ENCODE results near the gene VGLL4.

Gene VGLL4

GRCh38 chr3:11563159-11563864 lies 80.4 kb downstream of the VGLL4 start:
- no peak for DNase-seq

- DNase-seq: no peak
Measured at GRCh38 chr3:11562277-11562881, 81.3 kb downstream of the VGLL4 start.

GRCh38 chr3:11560746-11561145 lies 83.0 kb downstream of the VGLL4 start:
- DNase-seq: no peak

- DNase-seq: no peak
Measured at GRCh38 chr3:11559816-11560633, 83.7 kb downstream of the VGLL4 start.

- no peak for DNase-seq
Measured at GRCh38 chr3:11558918-11559815, 84.5 kb downstream of the VGLL4 start.

- no peak for DNase-seq
Measured at GRCh38 chr3:11558411-11558903, 85.3 kb downstream of the VGLL4 start.

GRCh38 chr3:11558002-11558401 lies 85.7 kb downstream of the VGLL4 start:
- no peak for DNase-seq

GRCh38 chr3:11556851-11557644 lies 86.7 kb downstream of the VGLL4 start:
- DNase-seq: no peak

GRCh38 chr3:11555881-11556633 lies 87.7 kb downstream of the VGLL4 start:
- DNase-seq: no peak

- no peak for DNase-seq
Measured at GRCh38 chr3:11555211-11555782, 88.4 kb downstream of the VGLL4 start.

- DNase-seq: no peak
Measured at GRCh38 chr3:11554666-11555065, 89.0 kb downstream of the VGLL4 start.

- no peak for DNase-seq
Measured at GRCh38 chr3:11554236-11554610, 89.5 kb downstream of the VGLL4 start.

- no peak for DNase-seq
Measured at GRCh38 chr3:11553436-11554235, 90.1 kb downstream of the VGLL4 start.

- no peak for DNase-seq
Measured at GRCh38 chr3:11552289-11553264, 91.1 kb downstream of the VGLL4 start.

GRCh38 chr3:11551036-11551435 lies 92.7 kb downstream of the VGLL4 start:
- DNase-seq: no peak

- DNase-seq: no peak
Measured at GRCh38 chr3:11549580-11550140, 94.1 kb downstream of the VGLL4 start.

GRCh38 chr3:11548721-11549131 lies 95.0 kb downstream of the VGLL4 start:
- DNase-seq: no peak

- no peak for DNase-seq
Measured at GRCh38 chr3:11547498-11547897, 96.2 kb downstream of the VGLL4 start.
